WERI-Rb-1 (cell line): ENCODE measurements around the gene TAF13.

Source experiments
- DNase-seq: peaks from one replicate; pipeline ENCODE4 v3.0.0-alpha.2; 2020
- H3K27ac ChIP-seq: fragments of 250-450 bp; sonication (Bioruptor Pico); 2 replicates; pipeline ENCODE4 v1.5.1; 2020; ENCODE audit warnings: mild to moderate bottlenecking, moderate library complexity
- H3K27me3 ChIP-seq: fragments of 250-450 bp; sonication (Bioruptor Pico); 2 replicates; pipeline ENCODE4 v1.5.1; 2021; ENCODE audit warnings: mild to moderate bottlenecking, low read depth, moderate library complexity; ENCODE audit not compliant: insufficient read depth, severe bottlenecking
- H3K36me3 ChIP-seq: fragments of 250-450 bp; sonication (Bioruptor Pico); 2 replicates; pipeline ENCODE4 v1.5.1; 2020; ENCODE audit warnings: mild to moderate bottlenecking, moderate library complexity
- H3K4me3 ChIP-seq: 2 replicates; pipeline ENCODE4 v1.5.1; 2011; ENCODE audit warnings: low read depth, mild to moderate bottlenecking, control low read depth, low read length
- H3K9me3 ChIP-seq: fragments of 250-450 bp; sonication (Bioruptor Pico); 2 replicates; pipeline ENCODE4 v1.5.1; 2021; ENCODE audit warnings: mild to moderate bottlenecking, moderate library complexity; ENCODE audit not compliant: severe bottlenecking
- CTCF ChIP-seq: IDR thresholded peaks from 2 replicates; pipeline ENCODE4 v1.5.1; 2011; ENCODE audit warnings: low read depth, mild to moderate bottlenecking, control low read depth, inconsistent platforms, low read length

TAF13 gene

GRCh38 chr1:109080441-109081082 lies 4.8 kb upstream of the TAF13 start:
- no peak for DNase-seq
- H3K27ac ChIP-seq: no peak overlapping the region
- H3K27me3 ChIP-seq: no peaks in the 10 kb centered on the region
- no peaks in the 10 kb centered on the region for H3K9me3 ChIP-seq
- no peaks in the 10 kb centered on the region for H3K36me3 ChIP-seq
- H3K4me3 ChIP-seq: no peak overlapping the region
- TF ChIP-seq CTCF: no peak

GRCh38 chr1:109079240-109079622 lies 3.4 kb upstream of the TAF13 start:
- Histone ChIP-seq H3K27me3 (no peaks in the 10 kb centered on the region), H3K27ac (no peak overlapping the region), H3K9me3 (no peaks in the 10 kb centered on the region), H3K4me3 (no peak overlapping the region), H3K36me3 (no peaks in the 10 kb centered on the region)
- TF ChIP-seq CTCF: no peak
- DNase-seq: no peak

- Histone ChIP-seq H3K9me3 (no peaks in the 10 kb centered on the region), H3K27me3 (no peaks in the 10 kb centered on the region), H3K36me3 (peaks cover 4% of the 10 kb centered on the region; the same call in 1 of the 2 replicates), H3K27ac (no peak overlapping the region), H3K4me3 (no peak overlapping the region)
- DNase-seq: no peak
- TF ChIP-seq CTCF: no peak
These were observed 2.5 kb upstream of the TAF13 start for GRCh38 chr1:109078317-109078716.

- Histone ChIP-seq H3K4me3 (no peak overlapping the region), H3K27me3 (no peaks in the 10 kb centered on the region), H3K27ac (no peak overlapping the region), H3K36me3 (peaks cover 40% of the 10 kb centered on the region), H3K9me3 (no peaks in the 10 kb centered on the region)
- DNase-seq: no peak
- TF ChIP-seq CTCF: no peak
These were observed 6.5 kb downstream of the TAF13 start for GRCh38 chr1:109069294-109069693.

GRCh38 chr1:109067883-109068282 lies 7.9 kb downstream of the TAF13 start:
- DNase-seq: no peak
- Histone ChIP-seq H3K36me3 (peaks cover 36% of the 10 kb centered on the region), H3K9me3 (no peaks in the 10 kb centered on the region), H3K4me3 (no peak overlapping the region), H3K27ac (no peak overlapping the region), H3K27me3 (no peaks in the 10 kb centered on the region)
- no peak for TF ChIP-seq CTCF

GRCh38 chr1:109065137-109065536 lies 10.7 kb downstream of the TAF13 start:
- Histone ChIP-seq H3K27ac (no peak overlapping the region), H3K4me3 (no peak overlapping the region), H3K27me3 (no peaks in the 10 kb centered on the region), H3K36me3 (peaks cover 36% of the 10 kb centered on the region), H3K9me3 (no peaks in the 10 kb centered on the region)
- no peak for TF ChIP-seq CTCF
- no peak for DNase-seq
